AG04449 (cell line): ENCODE measurements around the gene WBP11.

ENCODE experiments used
- CTCF ChIA-PET: fragments of 350-600 bp; formaldehyde crosslinking; extraction: SDS; loops from one replicate; lab custom pipeline; 2021; ENCODE audit warnings: antibody characterized with exemption; lab: Yijun Ruan, JAX
- POLR2A ChIA-PET: fragments of 400-600, 350-600 bp; formaldehyde crosslinking; extraction: SDS; loops from one replicate; lab custom pipeline; 2020; ENCODE audit warnings: antibody characterized with exemption, inconsistent platforms; lab: Yijun Ruan, JAX
- DNase-seq: peaks from one replicate; pipeline ENCODE4 v3.0.0-alpha.2; 2010; ENCODE audit warnings: low read depth, low spot score
- H3K4me3 ChIP-seq: 2 replicates; pipeline ENCODE4 v1.5.1; 2011; ENCODE audit warnings: low read depth, mild to moderate bottlenecking, control low read depth, low read length
- TF ChIP-seq, protein P1 (sequence below): IDR thresholded peaks from one replicate; pipeline ENCODE4 v1.5.1; 2011; ENCODE audit warnings: mild to moderate bottlenecking, moderate library complexity, low read length, control low read depth, inconsistent platforms; ENCODE audit not compliant: insufficient read depth; ENCODE audit errors: missing control alignments

Gene WBP11

DNA sequence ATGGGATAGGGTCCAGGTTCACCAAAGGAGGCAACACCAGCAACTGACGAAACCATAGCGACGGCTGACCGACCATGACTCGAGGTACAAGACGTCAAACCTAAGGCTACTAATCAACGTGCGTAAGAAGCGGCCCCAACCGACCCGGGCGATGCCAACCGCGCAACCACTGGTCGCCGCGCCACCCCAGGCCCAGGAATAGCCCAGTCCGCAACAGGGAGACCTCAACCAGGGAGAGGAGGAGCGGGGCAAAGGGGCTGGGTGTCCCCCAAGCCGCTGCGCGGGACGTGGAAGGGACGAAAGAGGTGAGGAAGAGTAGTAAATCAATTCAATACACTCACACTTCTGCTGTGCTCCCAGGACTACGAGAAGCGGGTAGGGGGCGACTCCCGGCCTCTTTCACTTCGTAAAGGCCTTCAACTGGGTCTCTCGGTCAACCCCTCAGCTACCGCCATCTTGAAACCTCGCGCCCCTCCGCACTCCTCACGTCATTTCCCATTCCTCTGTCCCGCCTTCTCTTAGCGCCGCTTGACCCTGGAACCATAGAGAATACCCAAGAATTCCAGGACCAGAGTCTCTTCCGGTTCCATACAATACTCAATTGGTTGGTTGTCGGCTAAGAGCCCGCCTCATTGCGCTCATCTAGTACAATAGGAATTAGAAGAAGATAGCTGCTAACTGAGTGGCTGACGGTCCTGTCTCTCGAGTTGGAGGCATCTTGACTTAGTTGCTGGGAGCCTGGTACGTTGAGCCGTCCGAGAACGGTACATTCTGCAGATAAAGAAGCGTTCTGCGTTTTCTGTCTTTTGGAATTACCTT, at the start of gene WBP11, which contains the start of gene C12orf60:
Gene WBP11, minus strand, starts transcription at position 468 of the 819 bp plus-strand sequence. CDS start 2,095 bp downstream, outside the sequence.
Gene C12orf60, plus strand, starts transcription at position 660 of the 819 bp plus-strand sequence. CDS start 19,266 bp downstream, outside the sequence.
- TF ChIP-seq, protein P1, sequence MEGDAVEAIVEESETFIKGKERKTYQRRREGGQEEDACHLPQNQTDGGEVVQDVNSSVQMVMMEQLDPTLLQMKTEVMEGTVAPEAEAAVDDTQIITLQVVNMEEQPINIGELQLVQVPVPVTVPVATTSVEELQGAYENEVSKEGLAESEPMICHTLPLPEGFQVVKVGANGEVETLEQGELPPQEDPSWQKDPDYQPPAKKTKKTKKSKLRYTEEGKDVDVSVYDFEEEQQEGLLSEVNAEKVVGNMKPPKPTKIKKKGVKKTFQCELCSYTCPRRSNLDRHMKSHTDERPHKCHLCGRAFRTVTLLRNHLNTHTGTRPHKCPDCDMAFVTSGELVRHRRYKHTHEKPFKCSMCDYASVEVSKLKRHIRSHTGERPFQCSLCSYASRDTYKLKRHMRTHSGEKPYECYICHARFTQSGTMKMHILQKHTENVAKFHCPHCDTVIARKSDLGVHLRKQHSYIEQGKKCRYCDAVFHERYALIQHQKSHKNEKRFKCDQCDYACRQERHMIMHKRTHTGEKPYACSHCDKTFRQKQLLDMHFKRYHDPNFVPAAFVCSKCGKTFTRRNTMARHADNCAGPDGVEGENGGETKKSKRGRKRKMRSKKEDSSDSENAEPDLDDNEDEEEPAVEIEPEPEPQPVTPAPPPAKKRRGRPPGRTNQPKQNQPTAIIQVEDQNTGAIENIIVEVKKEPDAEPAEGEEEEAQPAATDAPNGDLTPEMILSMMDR, result no peak
- ChIA-PET POLR2A (interaction anchor here (0.6 to 2.6 kb wide), 7 partner anchors 14 to 66 kb away, joined by 3 to 24 read pairs (median 3); a partner anchor contains a TSS), CTCF (interaction anchor here (0.9 to 2.8 kb wide), 8 partner anchors 7 to 418 kb away, joined by 3 to 13 read pairs (median 6); partner anchors contain the start of gene RERG)
- peak within 1 kb of the TSS; percentile 98 for H3K4me3 ChIP-seq
- DNase-seq, result peak; percentile 97

DNA sequence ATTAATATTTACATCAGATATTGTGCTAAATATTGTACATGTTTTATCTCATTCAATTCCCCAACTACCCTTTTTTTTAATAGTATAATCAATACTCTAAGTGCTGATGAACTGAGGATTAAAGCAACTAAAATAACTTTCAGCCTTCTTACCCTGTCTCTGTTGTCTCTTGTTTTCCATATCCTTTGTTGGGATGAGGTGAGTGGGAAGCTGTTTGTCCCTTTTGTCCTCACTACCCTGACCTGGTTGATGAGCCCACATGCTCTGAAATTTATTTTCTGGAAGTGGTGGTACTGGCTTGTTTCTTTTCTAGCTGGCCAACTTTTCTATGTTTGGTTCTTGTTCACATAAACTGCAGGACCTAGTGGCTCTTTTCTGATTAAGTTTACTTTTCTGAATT, 49.6 kb upstream of the WBP11 start:
- H3K4me3 ChIP-seq, result no peak overlapping the region
- no peak for DNase-seq
- CTCF ChIA-PET, result interaction anchor here (1.2 to 12.7 kb wide), 2 partner anchors 8 to 140 kb away, joined by 4 to 179 read pairs; no protein-coding TSS in a partner anchor
- TF ChIP-seq, protein P1, result no peak
- POLR2A ChIA-PET, result no interaction called here

DNA sequence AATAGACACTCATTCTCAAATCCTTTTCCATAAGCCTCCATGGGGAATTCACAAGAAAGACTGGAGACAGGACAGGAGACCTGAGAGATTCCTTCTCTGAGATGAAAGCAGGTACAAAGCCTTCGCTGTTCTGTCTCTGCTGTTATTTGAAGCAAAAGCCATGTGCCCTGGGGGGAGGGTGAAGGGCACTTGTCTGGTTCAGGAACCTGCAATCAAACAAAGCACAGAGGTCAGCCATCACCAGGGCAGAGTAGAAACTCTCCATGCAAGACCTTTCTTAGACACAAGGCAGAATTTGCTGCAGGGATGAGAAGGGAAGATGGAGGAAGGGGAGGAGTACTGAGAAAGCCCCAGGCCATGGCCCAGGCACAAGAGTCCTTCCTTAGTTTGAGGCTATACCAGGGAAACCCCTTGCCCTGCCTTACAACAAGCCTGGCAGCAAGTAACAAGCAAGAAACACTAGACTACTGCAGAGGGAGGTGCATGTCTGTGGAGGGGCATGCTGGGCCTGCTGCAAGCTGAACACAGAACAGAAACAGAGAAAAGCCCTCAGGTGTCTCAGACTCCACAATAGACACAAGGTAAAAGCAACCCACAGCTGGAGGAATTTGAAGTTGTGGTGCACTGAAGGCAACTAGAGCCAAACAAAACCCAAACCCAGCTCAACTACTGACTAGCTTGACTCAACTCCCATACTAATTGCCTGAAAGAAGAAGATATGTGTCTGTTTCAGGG, 47.8 kb upstream of the WBP11 start:
- TF ChIP-seq, protein P1, result no peak
- POLR2A ChIA-PET, result no interaction called here
- no peak for DNase-seq
- no peak overlapping the region for H3K4me3 ChIP-seq
- CTCF ChIA-PET, result interaction anchor here (1.8 to 12.7 kb wide), 3 partner anchors 41 to 371 kb away, joined by 4 to 179 read pairs (median 5); no protein-coding TSS in a partner anchor

DNA sequence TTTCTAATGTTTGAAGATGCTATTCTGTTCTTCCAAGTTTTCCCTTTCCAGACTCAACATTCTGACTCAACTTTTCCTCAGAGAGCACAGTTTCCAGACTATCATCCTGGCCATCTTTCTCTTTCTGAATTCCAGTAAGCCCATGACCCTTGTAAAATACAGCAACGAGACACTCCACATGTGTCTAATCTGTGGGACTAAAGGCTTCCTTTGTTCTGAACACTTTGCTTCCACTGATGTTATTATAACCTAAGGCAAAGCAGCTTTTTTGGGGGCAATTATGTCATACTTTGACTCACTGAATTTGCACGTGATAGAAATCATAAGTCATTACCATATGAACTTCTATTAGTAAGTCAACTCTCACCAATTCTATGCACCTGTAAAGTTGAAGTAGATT, 46.4 kb upstream of the WBP11 start:
- ChIA-PET POLR2A (no interaction called here), CTCF (interaction anchor here (1.8 to 12.7 kb wide), 3 partner anchors 40 to 372 kb away, joined by 4 to 179 read pairs (median 5); no protein-coding TSS in a partner anchor)
- H3K4me3 ChIP-seq, result no peak overlapping the region
- no peak for DNase-seq
- TF ChIP-seq, protein P1, result no peak

DNA sequence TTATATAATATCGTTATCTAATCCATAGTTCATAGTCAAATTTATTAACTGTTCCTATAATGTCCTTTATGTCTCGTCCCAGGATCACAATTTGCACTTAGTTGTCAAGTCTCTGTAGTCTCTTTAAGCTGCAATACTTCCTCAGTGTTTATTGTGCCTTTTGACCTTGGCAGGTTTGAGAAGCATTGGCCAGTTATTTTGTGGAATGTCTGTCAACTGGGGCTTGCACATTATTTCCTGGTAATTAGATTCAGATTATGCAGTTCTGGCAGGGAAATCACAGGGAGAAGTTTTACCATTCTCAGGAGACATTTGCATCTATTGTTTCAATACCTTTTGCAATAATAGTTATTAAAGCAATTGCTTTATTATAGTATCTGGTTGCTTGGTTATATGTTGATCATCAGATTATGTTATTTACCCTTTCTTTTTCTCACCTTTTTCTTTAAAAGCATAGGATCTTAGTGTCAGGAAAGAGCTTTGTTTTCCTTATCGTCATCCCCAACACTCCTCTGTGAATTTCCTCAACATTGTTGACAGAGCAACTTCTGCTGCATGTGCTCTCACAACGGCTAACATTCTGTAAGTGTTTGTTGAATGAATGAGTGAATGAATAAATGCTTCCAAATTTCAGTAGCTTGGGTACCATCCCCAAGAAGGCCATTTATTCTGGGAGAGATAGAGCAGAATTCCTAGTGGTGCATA, 43.8 kb upstream of the WBP11 start:
- TF ChIP-seq, protein P1, result no peak
- POLR2A ChIA-PET, result no interaction called here
- CTCF ChIA-PET, result interaction anchor here (1.0 to 12.7 kb wide), 10 partner anchors 10 to 375 kb away, joined by 3 to 179 read pairs (median 4); partner anchors contain the start of gene RERG
- H3K4me3 ChIP-seq, result no peak overlapping the region
- no peak for DNase-seq
